ENCODE results near the gene ALOX12.

- TF ChIP-seq EZH2phosphoT487 (IDR thresholded peaks at IDR 0.05; ENCODE audit: insufficient read depth, low read depth) (no peak), EZH2 (IDR thresholded peaks at IDR 0.05; ENCODE audit: insufficient read depth, poor library complexity, severe bottlenecking) (no peak)
Measured at GRCh38 chr17:7003745-7004144, 7.9 kb downstream of the ALOX12 start.

Data from GM23248 (cell line).